ENCODE measurements around the gene PRRG3. TPM values are rescaled to one million over a fixed set of nuclear protein-coding genes. Genes with fewer than 3 reads are reported as not detected.

Gene PRRG3
- total RNA-seq, 1 experiment from 2014 or later = 0.76 TPM

GRCh38 chrX:151743651-151744470 lies 48.6 kb downstream of the PRRG3 start:
- Histone ChIP-seq H3K4me3 (ENCODE audit: insufficient read depth, low read depth, low read length) (no peak overlapping the region), H3K27me3 (ENCODE audit: control insufficient read depth, insufficient read depth, low read length) (no peaks in the 10 kb centered on the region), H3K36me3 (replicated peaks; ENCODE audit: control insufficient read depth, insufficient read depth, low read length) (no peaks in the 10 kb centered on the region)
- no peak for DNase-seq

- H3K36me3 ChIP-seq (replicated peaks; ENCODE audit: control insufficient read depth, insufficient read depth, low read length) = no peaks in the 10 kb centered on the region
- no peak for DNase-seq
- H3K27me3 ChIP-seq (ENCODE audit: control insufficient read depth, insufficient read depth, low read length) = no peaks in the 10 kb centered on the region
- no peak overlapping the region for H3K4me3 ChIP-seq (ENCODE audit: insufficient read depth, low read depth, low read length)
Observed at GRCh38 chrX:151745651-151746050, 50.4 kb downstream of the PRRG3 start.

- Histone ChIP-seq H3K4me3 (ENCODE audit: insufficient read depth, low read depth, low read length) (no peak overlapping the region), H3K36me3 (replicated peaks; ENCODE audit: control insufficient read depth, insufficient read depth, low read length) (no peaks in the 10 kb centered on the region), H3K27me3 (ENCODE audit: control insufficient read depth, insufficient read depth, low read length) (no peaks in the 10 kb centered on the region)
- no peak for DNase-seq
Observed at GRCh38 chrX:151746502-151746901, 51.2 kb downstream of the PRRG3 start.

- Histone ChIP-seq H3K36me3 (replicated peaks; ENCODE audit: control insufficient read depth, insufficient read depth, low read length) (no peaks in the 10 kb centered on the region), H3K27me3 (ENCODE audit: control insufficient read depth, insufficient read depth, low read length) (no peaks in the 10 kb centered on the region), H3K4me3 (ENCODE audit: insufficient read depth, low read depth, low read length) (no peak overlapping the region)
- DNase-seq = no peak
Observed at GRCh38 chrX:151750511-151750910, 55.3 kb downstream of the PRRG3 start.

GRCh38 chrX:151752847-151753246 lies 57.6 kb downstream of the PRRG3 start:
- Histone ChIP-seq H3K4me3 (ENCODE audit: insufficient read depth, low read depth, low read length) (no peak overlapping the region), H3K36me3 (replicated peaks; ENCODE audit: control insufficient read depth, insufficient read depth, low read length) (no peaks in the 10 kb centered on the region), H3K27me3 (ENCODE audit: control insufficient read depth, insufficient read depth, low read length) (no peaks in the 10 kb centered on the region)
- no peak for DNase-seq

- no peaks in the 10 kb centered on the region for H3K36me3 ChIP-seq (replicated peaks; ENCODE audit: control insufficient read depth, insufficient read depth, low read length)
- DNase-seq = peak; percentile 75
- H3K27me3 ChIP-seq (ENCODE audit: control insufficient read depth, insufficient read depth, low read length) = no peaks in the 10 kb centered on the region
- H3K4me3 ChIP-seq (ENCODE audit: insufficient read depth, low read depth, low read length) = no peak overlapping the region
Observed at GRCh38 chrX:151753313-151754046, 58.2 kb downstream of the PRRG3 start.

GRCh38 chrX:151754047-151754429 lies 58.8 kb downstream of the PRRG3 start:
- Histone ChIP-seq H3K27me3 (ENCODE audit: control insufficient read depth, insufficient read depth, low read length) (no peaks in the 10 kb centered on the region), H3K36me3 (replicated peaks; ENCODE audit: control insufficient read depth, insufficient read depth, low read length) (no peaks in the 10 kb centered on the region), H3K4me3 (ENCODE audit: insufficient read depth, low read depth, low read length) (no peak overlapping the region)
- no peak for DNase-seq

GRCh38 chrX:151754641-151755215 lies 59.5 kb downstream of the PRRG3 start:
- Histone ChIP-seq H3K27me3 (ENCODE audit: control insufficient read depth, insufficient read depth, low read length) (no peaks in the 10 kb centered on the region), H3K36me3 (replicated peaks; ENCODE audit: control insufficient read depth, insufficient read depth, low read length) (no peaks in the 10 kb centered on the region), H3K4me3 (ENCODE audit: insufficient read depth, low read depth, low read length) (no peak overlapping the region)
- no peak for DNase-seq

Other genes with a start within 250 kb of the PRRG3 start
- not detected in 2 replicates for gene PASD1, start 131.8 kb upstream of the PRRG3 start, total RNA-seq (2014; rRNA removed; shearing (Covaris generic))
- 0.11 TPM in 1 of 2 replicates, not detected in the other for gene FATE1, start 20.6 kb downstream of the PRRG3 start, total RNA-seq (2014; rRNA removed; shearing (Covaris generic))
- not detected in 2 replicates for gene CNGA2, start 39.3 kb downstream of the PRRG3 start, total RNA-seq (2014; rRNA removed; shearing (Covaris generic))
- 94.1 and 138 TPM in 2 replicates for gene MAGEA4, start 217.4 kb downstream of the PRRG3 start, total RNA-seq (2014; rRNA removed; shearing (Covaris generic))